Neural crest cell (in vitro differentiated cells): ENCODE measurements around the gene ZNF526. TPM values are rescaled to one million over a fixed set of nuclear protein-coding genes. Genes with fewer than 3 reads are reported as not detected.

Experiments
- DNase-seq: peaks from one replicate; pipeline ENCODE4 v3.0.0; 2021; ENCODE audit warnings: low read depth, mixed read lengths, low spot score
- H3K27ac Mint-ChIP-seq: one replicate; pipeline ENCODE4 v1.8.0; 2021; ENCODE audit warnings: mild to moderate bottlenecking, mixed read lengths; ENCODE audit not compliant: unreplicated experiment
- H3K27me3 Mint-ChIP-seq: 2 replicates; pipeline ENCODE4 v1.8.0; 2021; ENCODE audit warnings: low read depth, mild to moderate bottlenecking, mixed read lengths
- H3K36me3 Mint-ChIP-seq: 2 replicates; pipeline ENCODE4 v1.8.0; 2021; ENCODE audit warnings: low read depth, mild to moderate bottlenecking, mixed read lengths
- H3K4me1 Mint-ChIP-seq: 2 replicates; pipeline ENCODE4 v1.8.0; 2021; ENCODE audit warnings: mixed read lengths
- H3K4me3 Mint-ChIP-seq: one replicate; pipeline ENCODE4 v1.8.0; 2021; ENCODE audit warnings: mild to moderate bottlenecking, mixed read lengths
- H3K9me3 Mint-ChIP-seq: 2 replicates; pipeline ENCODE4 v1.8.0; 2021; ENCODE audit warnings: mixed read lengths
- total RNA-seq: library from RNA; stranded (reverse); gene quantifications from 2 replicates; pipeline ENCODE4 v1.2.1, GENCODE V29; 2021
- TF ChIP-seq, protein P1 (sequence below): fragments of 200-600 bp; sonication (generic); conservative IDR thresholded peaks from 2 replicates; pipeline ENCODE4 v1.5.0; 2021; ENCODE audit warnings: antibody characterized with exemption, mild to moderate bottlenecking

ZNF526 gene
- total RNA-seq, 1 donor from 2014 or later = 24.2 TPM

DNA sequence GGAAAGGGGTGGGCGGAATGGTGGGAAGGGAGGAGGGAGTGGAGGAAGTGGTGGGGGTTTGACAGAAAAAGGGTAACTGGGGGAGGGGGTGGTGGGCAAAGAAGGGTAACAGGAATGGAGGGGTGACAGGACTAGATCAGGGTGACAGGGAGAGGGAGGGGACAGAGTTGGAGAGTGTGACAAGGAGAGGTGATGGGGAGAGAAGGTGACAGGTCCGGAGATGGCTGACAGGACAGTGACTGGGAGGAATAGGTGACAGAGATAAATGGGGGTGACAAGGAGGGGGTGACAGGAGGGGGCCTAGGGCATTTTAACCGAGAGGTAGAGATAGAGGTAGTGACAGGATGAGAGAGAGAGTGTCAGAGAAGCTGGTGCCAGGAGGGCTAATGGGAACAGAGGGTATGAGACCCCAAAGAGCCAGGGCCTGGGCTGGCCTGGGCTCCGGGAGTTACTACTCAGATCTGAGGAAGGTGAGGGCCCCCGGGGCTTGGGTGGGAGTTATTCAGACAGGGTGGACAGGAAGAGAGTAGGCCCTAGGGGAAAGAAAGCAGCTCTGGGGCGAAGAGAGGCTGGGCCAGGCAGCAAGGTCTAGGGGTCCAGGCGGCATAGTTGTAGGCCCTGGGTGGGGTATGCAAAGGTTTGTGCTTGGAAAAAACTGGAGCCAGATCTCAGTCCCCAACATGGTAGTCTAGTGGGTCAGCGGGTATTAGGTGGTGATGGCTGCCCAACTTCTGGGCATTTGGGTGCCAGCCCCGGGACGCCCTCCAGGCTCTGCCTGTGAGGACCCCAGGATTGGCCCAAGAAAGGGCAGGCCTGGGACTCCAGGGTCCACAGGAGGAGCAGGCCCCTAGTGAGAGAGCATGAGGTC is 49.6 kb downstream of the ZNF526 start:
- Mint-ChIP-seq H3K9me3 (no peaks in the 10 kb centered on the region), H3K36me3 (no peaks in the 10 kb centered on the region), H3K27me3 (no peaks in the 10 kb centered on the region), H3K4me1 (peaks cover 23% of the 10 kb centered on the region), H3K27ac (peak overlapping the region; percentile 19), H3K4me3 (peak overlapping the region; percentile 87)
- TF ChIP-seq, protein P1, sequence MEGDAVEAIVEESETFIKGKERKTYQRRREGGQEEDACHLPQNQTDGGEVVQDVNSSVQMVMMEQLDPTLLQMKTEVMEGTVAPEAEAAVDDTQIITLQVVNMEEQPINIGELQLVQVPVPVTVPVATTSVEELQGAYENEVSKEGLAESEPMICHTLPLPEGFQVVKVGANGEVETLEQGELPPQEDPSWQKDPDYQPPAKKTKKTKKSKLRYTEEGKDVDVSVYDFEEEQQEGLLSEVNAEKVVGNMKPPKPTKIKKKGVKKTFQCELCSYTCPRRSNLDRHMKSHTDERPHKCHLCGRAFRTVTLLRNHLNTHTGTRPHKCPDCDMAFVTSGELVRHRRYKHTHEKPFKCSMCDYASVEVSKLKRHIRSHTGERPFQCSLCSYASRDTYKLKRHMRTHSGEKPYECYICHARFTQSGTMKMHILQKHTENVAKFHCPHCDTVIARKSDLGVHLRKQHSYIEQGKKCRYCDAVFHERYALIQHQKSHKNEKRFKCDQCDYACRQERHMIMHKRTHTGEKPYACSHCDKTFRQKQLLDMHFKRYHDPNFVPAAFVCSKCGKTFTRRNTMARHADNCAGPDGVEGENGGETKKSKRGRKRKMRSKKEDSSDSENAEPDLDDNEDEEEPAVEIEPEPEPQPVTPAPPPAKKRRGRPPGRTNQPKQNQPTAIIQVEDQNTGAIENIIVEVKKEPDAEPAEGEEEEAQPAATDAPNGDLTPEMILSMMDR = no peak
- no peak for DNase-seq

GRCh38 chr19:42270346-42271044 is 50.4 kb downstream of the ZNF526 start:
- Mint-ChIP-seq H3K4me1 (peaks cover 23% of the 10 kb centered on the region), H3K27me3 (no peaks in the 10 kb centered on the region), H3K4me3 (peak overlapping the region; percentile 87), H3K27ac (peak overlapping the region; percentile 50), H3K9me3 (no peaks in the 10 kb centered on the region), H3K36me3 (no peaks in the 10 kb centered on the region)
- no peak for DNase-seq
- TF ChIP-seq, protein P1 = no peak

GRCh38 chr19:42271045-42271419 is 50.9 kb downstream of the ZNF526 start:
- TF ChIP-seq, protein P1 = no peak
- Mint-ChIP-seq H3K9me3 (no peaks in the 10 kb centered on the region), H3K4me3 (peak overlapping the region; percentile 56), H3K4me1 (peaks cover 25% of the 10 kb centered on the region), H3K36me3 (no peaks in the 10 kb centered on the region), H3K27me3 (no peaks in the 10 kb centered on the region), H3K27ac (no peak overlapping the region)
- no peak for DNase-seq

GRCh38 chr19:42271861-42272534 is 51.9 kb downstream of the ZNF526 start:
- no peak for DNase-seq
- Mint-ChIP-seq H3K36me3 (no peaks in the 10 kb centered on the region), H3K27ac (no peak overlapping the region), H3K9me3 (no peaks in the 10 kb centered on the region), H3K4me1 (peaks cover 28% of the 10 kb centered on the region), H3K4me3 (no peak overlapping the region), H3K27me3 (no peaks in the 10 kb centered on the region)
- TF ChIP-seq, protein P1 = no peak

GRCh38 chr19:42272535-42272897 is 52.4 kb downstream of the ZNF526 start:
- H3K27ac Mint-ChIP-seq = no peak overlapping the region
- H3K4me1 Mint-ChIP-seq = peaks cover 25% of the 10 kb centered on the region
- H3K9me3 Mint-ChIP-seq = no peaks in the 10 kb centered on the region
- H3K36me3 Mint-ChIP-seq = no peaks in the 10 kb centered on the region
- H3K27me3 Mint-ChIP-seq = no peaks in the 10 kb centered on the region
- TF ChIP-seq, protein P1 = no peak
- no peak for DNase-seq
- H3K4me3 Mint-ChIP-seq = no peak overlapping the region
